Activated T-cell treated with anti-CD3 and anti-CD28 coated beads, Interleukin-2, amount 50 U/mL, for 48 hours (primary cell): ENCODE data around the gene VAMP8.
"Not testable (repeated sequence)": the region's sequence is repeated elsewhere in the genome, so short reads cannot be mapped to it uniquely, and the experiment has no call there.

Source experiments
- DNase-seq, 2 experiments: peaks; one replicate each; pipeline ENCODE4 v3.0.0-alpha.2; 2020

VAMP8 gene

DNA sequence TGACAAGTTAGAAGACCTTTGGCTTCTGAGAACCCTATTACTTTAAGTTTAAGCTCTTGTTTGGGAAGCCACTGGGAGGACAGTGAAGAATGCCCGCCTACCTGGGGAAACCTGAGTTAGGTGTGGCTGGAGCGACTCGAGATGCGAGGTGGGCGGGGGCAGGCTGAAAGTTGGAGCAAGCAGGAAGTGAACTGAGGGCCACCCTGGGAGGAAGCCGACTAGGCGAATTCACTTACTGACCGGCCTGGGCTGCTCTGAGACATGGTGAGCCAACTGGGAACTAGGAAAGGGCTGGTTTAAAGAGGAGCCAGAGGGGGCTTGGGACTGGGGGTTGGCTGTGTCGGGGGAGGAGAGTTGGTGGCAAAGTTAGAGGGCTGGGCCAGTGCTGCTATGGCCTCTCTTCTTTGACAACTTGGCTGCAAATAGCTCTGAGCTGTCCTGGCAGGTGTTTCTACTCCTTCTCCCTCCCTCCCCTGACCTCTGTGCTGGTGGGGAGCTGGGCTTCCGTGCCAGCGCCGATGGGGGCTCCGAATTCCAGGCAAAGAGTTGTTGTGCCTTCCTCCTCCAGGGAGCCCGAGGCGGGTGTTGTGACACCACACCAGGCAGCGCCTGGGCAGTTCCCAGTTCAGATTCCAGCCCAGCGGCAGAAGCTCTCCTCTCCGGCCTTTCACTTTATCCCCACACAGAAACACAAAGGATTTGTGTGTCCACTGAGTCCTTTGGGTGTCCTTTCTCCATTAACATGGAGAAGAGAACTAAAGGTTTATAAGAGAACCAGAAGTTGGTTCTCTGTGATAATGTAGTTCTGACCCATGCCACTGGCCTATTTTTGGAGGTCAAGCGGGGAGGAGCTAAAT, at the start of gene VAMP8:
Gene VAMP8 (plus strand): TSS at position 201 of the 857 bp plus-strand sequence. CDS start 61 bp downstream, at position 262.
- peak; percentile 73 to 79 for DNase-seq

- no peak for DNase-seq
Observed at GRCh38 chr2:85527787-85528186, 49.6 kb upstream of the VAMP8 start.

GRCh38 chr2:85528355-85528754, 49.0 kb upstream of the VAMP8 start:
- no peak for DNase-seq

DNA sequence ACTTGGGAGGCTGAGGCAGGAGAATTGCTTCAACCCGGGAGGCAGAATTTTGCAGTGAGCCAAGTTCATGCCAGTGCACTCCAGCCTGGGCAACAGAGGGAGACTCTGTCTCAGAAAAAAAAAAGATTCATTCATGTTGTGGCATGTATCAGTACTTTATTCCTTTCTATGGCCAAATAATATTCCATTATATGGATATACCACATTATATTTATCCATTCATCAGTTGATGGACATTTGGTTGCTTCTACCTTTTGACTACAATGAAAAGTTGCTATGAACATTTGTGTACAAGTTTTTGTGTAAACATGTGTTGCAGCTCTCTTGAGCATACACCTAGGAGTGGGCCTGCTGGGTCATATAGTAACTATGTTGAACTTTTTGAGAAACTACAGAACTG, 47.6 kb upstream of the VAMP8 start:
- DNase-seq, result no peak

GRCh38 chr2:85531589-85531988, 45.8 kb upstream of the VAMP8 start:
- no peak for DNase-seq

GRCh38 chr2:85534099-85534498, 43.3 kb upstream of the VAMP8 start:
- no peak for DNase-seq

GRCh38 chr2:85534881-85535280, 42.5 kb upstream of the VAMP8 start:
- DNase-seq, result no peak

- no peak for DNase-seq
Observed at GRCh38 chr2:85536479-85536878, 40.9 kb upstream of the VAMP8 start.

DNA sequence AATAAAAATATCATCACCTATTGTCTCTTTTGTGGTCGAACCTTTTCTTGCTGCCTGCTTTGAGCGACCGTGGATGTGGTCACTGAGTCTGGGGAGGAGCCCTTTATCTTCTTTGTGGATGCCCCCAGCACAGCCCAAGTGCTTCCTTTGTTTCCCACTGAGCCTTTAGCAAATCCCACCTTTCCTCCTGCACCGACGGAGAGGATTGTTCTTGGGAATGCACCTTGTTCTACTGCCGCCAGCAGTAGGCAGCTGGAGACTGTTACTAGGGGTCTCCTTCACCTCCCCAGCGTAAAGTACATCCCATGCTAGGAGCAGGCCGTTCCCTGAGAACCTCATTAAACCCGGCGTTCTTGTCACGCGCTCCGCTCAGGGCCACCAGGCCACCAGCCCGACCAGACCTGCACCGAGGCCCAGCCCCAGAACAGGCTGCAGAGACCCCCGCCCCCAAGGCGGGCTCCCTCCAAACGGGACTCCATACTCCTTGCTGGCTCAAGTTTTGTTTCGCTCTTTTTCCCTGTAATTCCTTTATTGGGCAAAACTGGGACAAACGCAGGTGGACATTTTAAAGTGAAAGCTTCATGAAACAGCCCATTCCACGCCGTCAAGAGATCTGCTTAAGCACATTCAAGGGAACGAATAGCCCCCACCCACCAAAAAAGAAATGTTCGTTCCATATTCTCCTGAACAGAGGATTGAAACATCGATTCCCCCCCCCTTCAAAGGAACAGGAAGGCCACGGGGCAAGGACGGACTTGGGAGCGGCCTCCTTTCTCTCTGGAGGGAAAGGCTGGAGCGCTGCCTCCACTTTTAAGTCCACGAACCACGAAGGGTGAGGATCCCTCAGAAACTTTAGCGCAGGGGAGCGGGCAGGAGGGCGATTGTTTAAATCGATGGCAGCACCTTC, 39.5 kb upstream of the VAMP8 start:
- DNase-seq, result peak; percentile 67

DNA sequence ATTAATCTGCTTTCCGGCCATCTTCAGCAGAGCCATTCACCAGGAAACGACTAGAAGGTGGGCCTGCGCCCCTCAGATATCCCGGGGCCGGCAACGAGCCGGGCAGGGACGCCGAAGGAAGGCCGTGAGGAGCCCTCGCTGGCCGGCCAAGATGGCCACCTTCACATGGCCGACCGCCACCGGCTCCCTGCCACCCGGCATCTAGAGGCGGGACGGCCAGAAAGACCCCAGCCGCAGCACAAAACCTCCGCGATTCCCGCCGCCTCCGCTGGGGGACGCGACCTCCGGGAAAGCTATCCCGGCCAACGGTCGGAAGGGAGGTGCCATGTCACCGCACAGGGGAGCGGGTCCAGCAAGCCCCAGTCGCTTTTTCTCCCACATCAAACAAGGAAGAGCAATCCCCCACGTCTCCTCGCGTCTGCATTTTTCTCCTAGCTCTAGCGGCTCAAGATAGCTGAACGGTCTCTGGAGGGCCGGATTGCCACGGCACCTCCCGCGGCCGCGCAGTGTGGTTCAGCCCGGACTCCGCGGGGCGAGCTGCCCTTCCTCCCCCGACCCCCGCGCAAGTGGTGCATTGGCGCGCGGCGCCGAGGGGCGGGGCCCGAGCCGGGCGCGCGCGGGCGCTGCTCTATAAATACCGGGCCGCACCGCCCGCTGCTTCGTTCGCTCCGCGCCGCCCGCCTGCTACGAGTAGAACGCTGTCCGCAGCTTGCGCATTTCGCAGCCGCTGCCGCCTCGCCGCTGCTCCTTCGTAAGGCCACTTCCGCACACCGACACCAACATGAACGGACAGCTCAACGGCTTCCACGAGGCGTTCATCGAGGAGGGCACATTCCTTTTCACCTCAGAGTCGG, 38.7 kb upstream of the VAMP8 start, which contains the start of gene MAT2A:
Gene MAT2A (plus strand): TSS at position 662 of the 854 bp plus-strand sequence. CDS start 120 bp downstream, at position 782.
- peak; percentile 94 to 95 for DNase-seq

GRCh38 chr2:85539361-85540132, 37.8 kb upstream of the VAMP8 start:
- DNase-seq, result peak; percentile 80 to 82

GRCh38 chr2:85540133-85540648, 37.2 kb upstream of the VAMP8 start:
- DNase-seq, result no peak

DNA sequence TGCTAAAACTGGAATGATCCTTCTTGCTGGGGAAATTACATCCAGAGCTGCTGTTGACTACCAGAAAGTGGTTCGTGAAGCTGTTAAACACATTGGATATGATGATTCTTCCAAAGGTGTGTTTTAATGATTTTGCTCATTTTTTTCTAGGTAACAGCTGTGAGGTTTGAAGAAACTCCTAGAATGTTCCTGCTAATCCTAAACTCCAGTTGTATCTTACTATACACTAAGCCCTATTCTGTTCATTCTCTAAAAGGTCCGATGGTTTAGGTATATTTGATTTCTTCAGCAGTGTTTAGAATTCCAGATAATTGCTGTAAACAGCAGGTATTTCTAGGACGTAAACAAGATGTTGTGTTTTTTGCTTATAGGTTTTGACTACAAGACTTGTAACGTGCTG, 36.1 kb upstream of the VAMP8 start:
- no peak for DNase-seq

DNA sequence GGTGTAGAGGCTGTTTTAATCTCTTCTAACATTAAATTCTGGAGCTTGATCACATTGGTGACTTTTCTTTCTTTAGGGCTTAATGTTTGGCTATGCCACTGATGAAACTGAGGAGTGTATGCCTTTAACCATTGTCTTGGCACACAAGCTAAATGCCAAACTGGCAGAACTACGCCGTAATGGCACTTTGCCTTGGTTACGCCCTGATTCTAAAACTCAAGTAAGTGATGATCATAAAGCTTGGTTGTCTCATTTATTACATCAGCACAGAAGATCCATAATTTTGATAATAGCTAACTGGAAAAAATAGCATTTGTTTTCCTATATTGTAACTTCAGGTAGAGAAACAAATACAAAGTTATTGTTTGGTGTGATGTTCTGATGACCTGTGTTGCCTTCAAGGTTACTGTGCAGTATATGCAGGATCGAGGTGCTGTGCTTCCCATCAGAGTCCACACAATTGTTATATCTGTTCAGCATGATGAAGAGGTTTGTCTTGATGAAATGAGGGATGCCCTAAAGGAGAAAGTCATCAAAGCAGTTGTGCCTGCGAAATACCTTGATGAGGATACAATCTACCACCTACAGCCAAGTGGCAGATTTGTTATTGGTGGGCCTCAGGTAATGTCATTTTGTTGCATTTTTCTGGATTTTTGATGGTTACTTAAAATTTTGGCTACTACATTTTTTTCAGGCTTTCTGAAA, 35.5 kb upstream of the VAMP8 start:
- DNase-seq, result no peak

DNA sequence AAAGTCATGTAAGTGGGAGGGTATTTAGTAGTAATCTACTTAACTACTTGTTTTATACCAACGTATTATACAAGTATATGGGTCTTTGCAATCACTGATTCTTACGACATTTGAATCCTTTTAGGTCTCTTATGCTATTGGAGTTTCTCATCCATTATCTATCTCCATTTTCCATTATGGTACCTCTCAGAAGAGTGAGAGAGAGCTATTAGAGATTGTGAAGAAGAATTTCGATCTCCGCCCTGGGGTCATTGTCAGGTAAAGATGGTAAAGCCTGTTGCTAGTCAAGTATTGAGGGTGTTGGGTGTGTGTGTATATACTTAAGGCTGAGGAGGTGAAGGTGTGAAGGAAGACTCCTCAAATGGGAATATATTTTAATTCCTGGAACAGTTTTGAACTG, 34.6 kb upstream of the VAMP8 start:
- DNase-seq, result no peak

DNA sequence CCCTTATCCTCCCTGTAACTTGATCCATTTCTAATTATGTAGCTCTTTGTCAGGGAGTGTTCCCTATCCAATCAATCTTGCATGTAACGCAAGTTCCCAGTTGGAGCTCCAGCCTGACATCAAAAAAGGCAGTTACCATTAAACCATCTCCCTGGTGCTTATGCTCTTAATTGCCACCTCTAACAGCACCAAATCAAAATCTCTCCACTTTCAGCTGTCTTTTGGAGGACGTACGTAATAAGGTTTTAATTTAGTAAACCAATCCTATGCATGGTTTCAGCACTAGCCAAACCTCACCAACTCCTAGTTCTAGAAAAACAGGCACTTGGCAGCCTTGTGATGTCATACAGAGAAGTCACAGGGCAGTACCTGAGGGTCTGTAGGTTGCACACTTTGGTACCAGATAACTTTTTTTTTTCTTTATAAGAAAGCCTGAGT, 33.1 kb upstream of the VAMP8 start:
- DNase-seq, result not testable (repeated sequence)

GRCh38 chr2:85544915-85545779, 32.2 kb upstream of the VAMP8 start:
- DNase-seq, result not testable (repeated sequence)

- DNase-seq, result no peak
Observed at GRCh38 chr2:85545780-85546240, 31.6 kb upstream of the VAMP8 start.

DNA sequence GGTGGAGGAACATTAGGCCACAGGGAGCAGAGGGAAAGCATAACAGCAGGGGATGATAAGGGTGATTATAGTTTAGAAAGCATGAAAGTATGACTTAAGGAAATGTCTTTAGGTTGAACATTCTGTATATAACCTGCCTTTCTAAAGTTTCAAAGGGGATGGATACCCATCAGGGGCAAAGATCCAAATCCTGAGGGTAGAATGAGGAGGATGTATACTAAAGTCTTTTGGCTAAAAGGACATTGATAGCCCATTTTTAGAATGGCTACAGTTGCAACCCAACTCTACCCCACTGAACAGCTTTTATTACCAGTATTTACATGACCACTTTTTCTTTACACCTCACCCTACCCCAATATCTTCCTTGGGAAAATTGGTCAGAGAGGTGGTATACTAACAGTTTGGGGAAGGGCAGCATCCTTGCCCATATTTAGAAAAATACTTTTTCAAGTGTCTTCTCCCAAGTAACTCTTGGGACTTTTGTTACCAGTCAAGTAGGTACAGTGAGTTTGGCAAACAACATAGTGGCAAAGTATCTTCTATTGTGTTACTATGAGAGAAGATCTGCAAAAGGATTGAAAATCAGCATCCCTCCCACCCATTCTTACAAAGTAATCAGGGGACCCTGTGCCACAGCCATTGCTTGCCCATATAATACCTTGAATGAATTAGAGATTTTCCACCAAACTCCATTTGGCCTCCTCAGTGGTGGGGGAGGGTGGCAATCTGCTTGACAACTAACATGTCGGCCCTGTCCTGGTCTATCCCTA, 30.1 kb upstream of the VAMP8 start:
- DNase-seq, result peak in 1 of 2 experiments; percentile 26
